ENCODE data around the gene LSM14A.

LSM14A gene

DNA sequence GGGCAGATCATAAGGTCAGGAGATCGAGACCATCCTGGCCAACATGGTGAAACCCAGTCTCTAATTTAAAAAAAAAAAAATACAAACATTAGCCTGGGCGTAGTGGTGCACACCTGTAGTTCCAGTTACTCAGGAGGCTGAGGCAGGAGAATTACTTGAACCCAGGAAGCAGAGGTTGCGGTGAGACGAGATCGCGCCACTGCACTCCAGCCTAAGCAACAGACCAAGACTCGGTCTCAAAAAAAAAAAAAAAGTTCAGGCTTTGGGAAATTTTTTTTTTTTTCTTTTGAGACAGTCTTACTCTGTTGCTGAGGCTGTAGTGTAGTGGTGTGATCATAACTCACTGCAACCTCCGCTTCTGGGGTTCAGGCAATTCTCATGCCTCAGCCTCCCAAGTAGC lies 14.7 kb downstream of the LSM14A start:
- no peak for DNase-seq (ENCODE audit: low read depth)
- H3K4me3 ChIP-seq (ENCODE audit: low read depth, low read length) = no peak overlapping the region
- TF ChIP-seq, protein P1, sequence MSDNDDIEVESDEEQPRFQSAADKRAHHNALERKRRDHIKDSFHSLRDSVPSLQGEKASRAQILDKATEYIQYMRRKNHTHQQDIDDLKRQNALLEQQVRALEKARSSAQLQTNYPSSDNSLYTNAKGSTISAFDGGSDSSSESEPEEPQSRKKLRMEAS (IDR thresholded peaks at IDR 0.05; ENCODE audit: low read depth, low read length) = no peak
- TF ChIP-seq, protein P2, sequence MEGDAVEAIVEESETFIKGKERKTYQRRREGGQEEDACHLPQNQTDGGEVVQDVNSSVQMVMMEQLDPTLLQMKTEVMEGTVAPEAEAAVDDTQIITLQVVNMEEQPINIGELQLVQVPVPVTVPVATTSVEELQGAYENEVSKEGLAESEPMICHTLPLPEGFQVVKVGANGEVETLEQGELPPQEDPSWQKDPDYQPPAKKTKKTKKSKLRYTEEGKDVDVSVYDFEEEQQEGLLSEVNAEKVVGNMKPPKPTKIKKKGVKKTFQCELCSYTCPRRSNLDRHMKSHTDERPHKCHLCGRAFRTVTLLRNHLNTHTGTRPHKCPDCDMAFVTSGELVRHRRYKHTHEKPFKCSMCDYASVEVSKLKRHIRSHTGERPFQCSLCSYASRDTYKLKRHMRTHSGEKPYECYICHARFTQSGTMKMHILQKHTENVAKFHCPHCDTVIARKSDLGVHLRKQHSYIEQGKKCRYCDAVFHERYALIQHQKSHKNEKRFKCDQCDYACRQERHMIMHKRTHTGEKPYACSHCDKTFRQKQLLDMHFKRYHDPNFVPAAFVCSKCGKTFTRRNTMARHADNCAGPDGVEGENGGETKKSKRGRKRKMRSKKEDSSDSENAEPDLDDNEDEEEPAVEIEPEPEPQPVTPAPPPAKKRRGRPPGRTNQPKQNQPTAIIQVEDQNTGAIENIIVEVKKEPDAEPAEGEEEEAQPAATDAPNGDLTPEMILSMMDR (IDR thresholded peaks at IDR 0.05; ENCODE audit: low read depth, low read length) = no peak
- TF ChIP-seq POLR2A (IDR thresholded peaks at IDR 0.05; ENCODE audit: extremely low read depth, insufficient read length) = no peak
- TF ChIP-seq MYC (IDR thresholded peaks at IDR 0.05; ENCODE audit: low read depth, low read length) = no peak

DNA sequence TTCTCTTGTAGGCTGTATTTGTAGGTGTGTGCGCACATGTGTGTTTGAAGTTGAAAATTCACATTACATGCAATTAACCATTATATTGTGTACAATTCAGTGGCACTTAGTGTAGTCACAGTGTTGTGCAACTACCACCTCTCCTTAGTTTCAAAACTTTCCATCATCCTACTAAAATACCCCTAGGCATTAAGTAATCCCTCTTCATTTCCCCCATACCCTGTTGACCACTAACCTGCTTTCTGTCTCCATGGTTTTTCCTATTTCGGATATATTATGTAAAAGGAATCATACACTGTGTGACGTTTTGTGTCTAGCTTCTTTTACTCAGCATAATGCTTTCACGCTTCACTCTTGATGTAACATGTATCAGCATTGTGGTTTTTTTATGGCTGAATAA lies 16.1 kb downstream of the LSM14A start:
- no peak for TF ChIP-seq POLR2A (IDR thresholded peaks at IDR 0.05; ENCODE audit: extremely low read depth, insufficient read length)
- H3K4me3 ChIP-seq (ENCODE audit: low read depth, low read length) = no peak overlapping the region
- DNase-seq (ENCODE audit: low read depth) = peak; percentile 12

DNA sequence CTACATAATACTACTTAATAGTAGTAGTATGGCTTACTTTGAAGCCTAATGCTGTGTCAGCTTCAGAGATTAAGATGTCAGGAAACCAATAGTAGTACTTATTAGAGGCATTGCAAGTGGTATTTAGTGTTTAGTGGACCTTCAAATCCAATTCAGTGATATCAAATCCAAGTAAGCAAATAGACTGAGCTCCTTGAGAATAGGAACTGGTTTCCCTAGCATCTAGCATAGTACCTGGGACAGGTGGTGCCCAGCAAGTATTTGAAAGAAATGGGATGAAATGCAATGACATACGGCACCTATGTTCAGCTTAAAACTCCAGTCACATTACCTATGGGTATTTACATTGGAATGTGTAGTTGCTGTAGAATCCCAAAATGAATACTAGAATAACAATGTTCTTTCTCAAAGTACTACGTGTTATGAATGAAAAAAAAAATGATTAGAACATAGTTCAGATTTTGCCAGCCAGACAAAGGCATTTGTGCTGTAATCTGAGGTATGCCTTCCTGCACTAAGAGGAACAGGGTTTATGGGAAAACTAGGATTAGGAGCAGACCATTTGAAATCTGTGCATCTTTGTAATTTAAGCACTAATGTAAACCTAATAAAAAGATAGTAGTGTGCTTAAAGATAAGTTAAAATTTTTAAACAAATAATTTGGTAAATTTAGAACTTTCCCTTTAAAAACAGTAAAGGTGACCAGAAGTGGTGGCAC lies 17.1 kb downstream of the LSM14A start:
- TF ChIP-seq, protein P2 (IDR thresholded peaks at IDR 0.05; ENCODE audit: low read depth, low read length) = no peak
- TF ChIP-seq POLR2A (IDR thresholded peaks at IDR 0.05; ENCODE audit: extremely low read depth, insufficient read length) (no peak), MYC (IDR thresholded peaks at IDR 0.05; ENCODE audit: low read depth, low read length) (no peak)
- TF ChIP-seq, protein P1 (IDR thresholded peaks at IDR 0.05; ENCODE audit: low read depth, low read length) = no peak
- no peak overlapping the region for H3K4me3 ChIP-seq (ENCODE audit: low read depth, low read length)
- DNase-seq (ENCODE audit: low read depth) = no peak

DNA sequence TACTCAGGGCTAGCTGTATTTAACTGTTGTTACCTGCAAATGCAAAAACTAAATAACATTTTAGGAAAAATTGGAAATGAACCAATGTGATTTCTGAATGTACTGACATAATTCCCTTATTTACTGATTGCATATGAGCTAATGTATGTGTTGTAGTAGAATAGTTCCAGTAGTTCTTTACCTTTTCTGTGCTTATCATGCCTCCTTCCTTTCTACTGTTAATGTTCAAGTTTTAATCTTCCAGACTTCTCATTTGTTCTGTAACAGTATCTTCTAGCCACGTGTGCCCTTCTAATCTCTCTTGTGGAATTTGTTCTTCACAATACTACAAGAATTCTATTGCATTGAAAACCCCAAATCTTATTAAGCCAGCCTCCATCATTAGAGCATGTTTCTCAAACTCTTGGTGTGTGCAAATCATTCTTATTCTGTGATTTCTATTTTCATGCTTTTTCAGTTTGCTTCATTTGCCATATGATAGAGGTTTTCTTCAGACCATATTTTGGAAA lies 17.7 kb downstream of the LSM14A start:
- no peak for DNase-seq (ENCODE audit: low read depth)
- TF ChIP-seq, protein P1 (IDR thresholded peaks at IDR 0.05; ENCODE audit: low read depth, low read length) = no peak
- TF ChIP-seq MYC (IDR thresholded peaks at IDR 0.05; ENCODE audit: low read depth, low read length) (no peak), POLR2A (IDR thresholded peaks at IDR 0.05; ENCODE audit: extremely low read depth, insufficient read length) (no peak)
- TF ChIP-seq, protein P2 (IDR thresholded peaks at IDR 0.05; ENCODE audit: low read depth, low read length) = no peak
- no peak overlapping the region for H3K4me3 ChIP-seq (ENCODE audit: low read depth, low read length)

DNA sequence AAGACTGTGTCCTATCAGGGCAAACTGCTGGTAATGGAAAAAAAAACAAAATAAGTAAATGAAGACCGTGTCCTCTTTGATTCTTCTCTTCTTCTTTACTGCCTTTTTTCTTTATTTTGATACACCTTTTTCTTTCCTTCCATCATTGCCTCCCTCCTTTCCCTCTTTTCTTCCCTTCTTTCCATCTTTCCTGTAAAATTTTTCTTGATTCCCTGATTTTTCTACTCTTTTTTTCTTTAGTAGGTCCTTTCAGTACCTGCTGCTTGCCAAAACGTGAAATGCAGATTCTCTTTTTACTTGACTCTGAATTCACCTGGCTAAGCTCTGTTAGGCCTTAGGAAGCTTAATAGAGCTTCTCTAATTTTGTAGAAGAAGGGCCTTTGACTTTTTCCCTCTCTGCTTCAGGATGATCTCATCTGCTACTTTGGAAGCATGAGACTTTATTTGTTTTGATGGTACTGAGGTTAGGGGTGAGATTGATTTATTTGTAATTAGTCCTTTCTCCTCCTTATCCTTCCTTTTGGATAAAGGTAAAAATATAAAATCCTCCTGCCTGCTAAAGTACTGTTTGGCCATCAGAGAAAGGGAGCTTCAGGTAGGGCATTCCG lies 19.2 kb downstream of the LSM14A start:
- TF ChIP-seq, protein P2 (IDR thresholded peaks at IDR 0.05; ENCODE audit: low read depth, low read length) = no peak
- TF ChIP-seq MYC (IDR thresholded peaks at IDR 0.05; ENCODE audit: low read depth, low read length) (no peak), POLR2A (IDR thresholded peaks at IDR 0.05; ENCODE audit: extremely low read depth, insufficient read length) (no peak)
- TF ChIP-seq, protein P1 (IDR thresholded peaks at IDR 0.05; ENCODE audit: low read depth, low read length) = no peak
- DNase-seq (ENCODE audit: low read depth) = no peak
- no peak overlapping the region for H3K4me3 ChIP-seq (ENCODE audit: low read depth, low read length)

DNA sequence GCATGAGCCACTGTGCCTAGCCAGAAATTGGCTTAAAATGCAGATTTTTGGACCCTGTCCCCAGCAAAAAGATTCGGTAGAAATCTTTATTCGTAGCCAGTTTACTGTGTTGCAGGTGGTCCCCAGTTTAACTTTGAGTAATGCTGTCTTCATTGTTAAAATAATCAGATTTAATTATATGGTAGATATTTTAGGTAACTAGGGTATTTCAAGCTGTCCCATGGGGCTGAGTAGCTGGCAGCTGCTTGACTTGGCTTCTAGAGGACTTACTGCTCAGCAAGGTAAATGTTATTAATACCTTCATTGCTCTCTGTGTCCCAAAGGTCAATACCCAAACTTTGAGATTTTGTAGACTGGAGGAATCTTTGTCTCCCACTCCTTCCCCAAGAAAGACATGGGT lies 21.1 kb downstream of the LSM14A start:
- no peak overlapping the region for H3K4me3 ChIP-seq (ENCODE audit: low read depth, low read length)
- TF ChIP-seq MYC (IDR thresholded peaks at IDR 0.05; ENCODE audit: low read depth, low read length) (no peak), POLR2A (IDR thresholded peaks at IDR 0.05; ENCODE audit: extremely low read depth, insufficient read length) (no peak)
- TF ChIP-seq, protein P2 (IDR thresholded peaks at IDR 0.05; ENCODE audit: low read depth, low read length) = no peak
- TF ChIP-seq, protein P1 (IDR thresholded peaks at IDR 0.05; ENCODE audit: low read depth, low read length) = no peak
- DNase-seq (ENCODE audit: low read depth) = no peak

Data from NB4 (cell line).